ENCODE measurements around the gene MOSMO.

GRCh38 chr16:22071331-22071910, 63.5 kb downstream of the MOSMO start:
- no peak for TF ChIP-seq POLR2A (IDR thresholded peaks at IDR 0.05)
- TF ChIP-seq CTCF (IDR thresholded peaks at IDR 0.05): no peak

Data from heart left ventricle (tissue), 13 donors.